HG02970 (cell line): ENCODE results near the gene MRGPRG.

Experiments
- ATAC-seq: cut with Tn5 transposase; IDR thresholded peaks from one replicate; pipeline ENCODE4 v1.9.1; 2021; ENCODE audit warnings: mild to moderate bottlenecking, moderate library complexity, moderate number of reproducible peaks; ENCODE audit not compliant: unreplicated experiment, low FRiP score

MRGPRG gene

DNA sequence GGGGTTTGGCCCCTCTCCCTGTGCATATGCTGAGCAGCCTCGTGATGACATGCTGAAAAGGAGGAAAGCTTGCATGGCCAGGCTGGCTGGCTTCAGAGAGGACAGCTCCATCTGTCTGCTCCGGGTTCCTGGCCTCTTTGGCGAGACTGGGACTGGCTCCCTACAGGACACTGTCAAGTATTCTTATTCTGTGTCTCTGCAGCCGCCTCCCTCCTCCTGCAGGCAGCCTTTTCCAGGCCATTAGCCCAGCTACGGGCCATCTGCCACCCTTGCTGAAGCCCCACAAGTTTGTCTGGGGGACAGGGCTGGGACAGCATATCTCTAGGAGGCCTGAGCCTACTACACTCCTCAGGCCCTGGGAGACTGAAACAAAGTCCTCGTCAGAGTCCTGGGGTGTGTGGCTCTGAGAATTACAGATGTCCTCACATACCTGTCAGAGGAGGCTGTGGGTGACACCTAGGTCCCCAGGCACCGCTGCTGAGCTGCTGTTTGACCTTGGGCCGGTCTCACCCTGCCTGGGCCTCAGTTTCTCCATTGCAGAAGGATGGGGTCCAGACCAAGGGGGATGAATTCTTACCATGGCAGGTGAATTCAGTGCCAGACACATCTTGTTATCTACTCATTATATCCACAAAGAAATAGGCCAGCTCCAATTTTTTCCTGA, 11.0 kb downstream of the MRGPRG start:
- ATAC-seq, result no peak

GRCh38 chr11:3206922-3207204, 11.8 kb downstream of the MRGPRG start:
- ATAC-seq, result no peak

GRCh38 chr11:3206156-3206921, 12.3 kb downstream of the MRGPRG start:
- ATAC-seq, result no peak

- ATAC-seq, result no peak
These were observed 13.1 kb downstream of the MRGPRG start for GRCh38 chr11:3205261-3206155.

DNA sequence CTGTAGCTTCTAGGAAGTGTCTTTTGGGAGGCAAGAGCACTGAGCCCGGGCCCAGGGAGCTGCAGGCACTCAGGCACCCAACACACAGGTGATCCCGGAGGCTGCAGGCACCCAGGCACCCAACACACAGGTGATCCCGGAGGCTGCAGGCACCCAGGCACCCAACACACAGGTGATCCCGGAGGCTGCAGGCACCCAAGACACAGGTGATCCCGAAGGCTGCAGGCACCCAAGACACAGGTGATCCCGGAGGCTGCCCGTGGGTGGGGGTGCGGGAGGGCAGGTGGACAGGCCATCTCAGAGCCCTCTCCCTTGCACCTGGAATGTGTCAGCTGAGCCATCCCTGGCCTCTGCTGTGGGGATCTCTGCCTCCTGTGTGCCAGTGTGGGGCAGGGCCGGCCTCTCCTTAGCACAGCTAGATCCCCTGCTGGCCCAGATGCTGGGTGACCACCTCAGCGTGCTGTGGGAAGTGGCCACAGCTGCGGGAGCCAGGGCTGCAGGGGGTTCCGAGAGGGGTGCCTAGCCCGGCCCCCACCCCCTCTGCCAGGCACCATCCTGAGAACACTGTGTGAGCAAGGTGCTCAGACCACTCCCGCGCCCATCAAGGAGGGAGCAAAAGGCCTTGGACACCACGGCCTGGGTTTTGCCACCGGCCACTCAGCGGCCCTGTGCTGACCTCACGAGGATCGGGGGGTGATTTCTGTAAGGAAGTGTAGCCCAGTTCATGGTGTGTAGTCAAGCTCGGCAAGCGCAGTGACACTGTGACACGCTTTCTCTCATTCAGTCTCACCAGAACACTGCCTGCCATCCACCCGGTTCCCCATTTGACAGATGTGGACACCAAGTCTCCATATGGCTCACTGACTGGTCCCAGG, 14.2 kb downstream of the MRGPRG start:
- no peak for ATAC-seq

DNA sequence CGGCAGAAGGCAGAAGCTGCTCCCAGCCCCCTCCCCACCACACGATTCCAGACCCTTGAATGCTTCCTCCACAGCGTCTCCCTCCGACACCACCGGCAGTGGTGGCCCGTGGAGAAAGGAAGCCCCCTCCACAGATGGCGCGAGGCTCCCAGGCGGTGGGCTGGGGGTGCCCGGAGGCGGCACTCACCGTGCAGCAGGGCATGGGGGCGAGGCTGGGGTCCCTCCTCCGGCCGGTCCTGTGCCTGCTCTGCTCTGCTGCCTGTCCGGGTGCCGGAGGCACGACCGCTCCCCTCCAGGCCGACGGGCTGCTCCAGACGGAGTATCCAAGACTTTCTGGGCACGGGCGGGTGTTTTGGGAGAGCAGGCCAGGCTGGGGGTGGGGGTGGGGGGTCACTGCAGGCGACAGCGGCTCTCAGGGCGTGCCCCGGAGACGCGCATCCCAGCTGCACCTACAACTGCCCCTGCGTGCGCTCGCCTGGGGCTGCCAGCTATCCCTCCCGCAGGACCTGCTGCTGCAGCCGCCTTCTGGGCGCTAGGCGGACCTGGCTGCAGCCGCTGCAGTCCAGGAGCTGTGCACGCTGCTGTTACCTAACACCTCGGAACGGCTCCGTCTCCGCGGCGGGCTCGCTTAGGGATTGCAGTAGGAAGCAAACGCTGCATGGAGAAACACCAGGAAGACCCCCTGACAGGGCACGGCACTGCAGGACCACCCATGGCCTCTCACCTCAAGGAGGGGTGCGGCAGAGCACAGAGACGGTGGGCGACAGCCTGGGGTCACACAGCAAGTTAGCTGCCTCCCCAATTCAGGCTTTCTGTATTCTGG, 15.2 kb downstream of the MRGPRG start:
- ATAC-seq, result no peak

- ATAC-seq, result no peak
These were observed 15.9 kb downstream of the MRGPRG start for GRCh38 chr11:3202759-3203158.

DNA sequence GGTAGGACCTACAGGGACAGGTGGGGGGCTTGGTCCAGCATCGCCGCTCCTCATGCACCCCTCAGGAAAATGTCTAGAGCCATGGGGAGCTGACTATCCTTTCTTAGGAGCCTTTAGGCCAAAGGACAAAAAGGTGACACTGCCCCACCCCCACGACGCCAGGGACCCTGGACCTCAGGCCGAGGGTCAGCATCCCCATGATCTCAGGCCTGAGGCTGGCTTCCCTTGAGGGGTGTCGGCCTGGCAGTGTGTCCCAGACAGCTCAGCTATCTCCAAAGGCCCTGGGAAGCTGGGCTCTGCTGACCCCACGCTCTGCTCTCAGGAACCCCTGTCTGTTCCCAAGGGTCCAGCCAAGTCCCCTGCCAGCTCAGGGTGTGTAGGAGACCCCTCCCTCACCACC, 16.3 kb downstream of the MRGPRG start:
- no peak for ATAC-seq

- no peak for ATAC-seq
These were observed 16.9 kb downstream of the MRGPRG start for GRCh38 chr11:3201677-3202181.

DNA sequence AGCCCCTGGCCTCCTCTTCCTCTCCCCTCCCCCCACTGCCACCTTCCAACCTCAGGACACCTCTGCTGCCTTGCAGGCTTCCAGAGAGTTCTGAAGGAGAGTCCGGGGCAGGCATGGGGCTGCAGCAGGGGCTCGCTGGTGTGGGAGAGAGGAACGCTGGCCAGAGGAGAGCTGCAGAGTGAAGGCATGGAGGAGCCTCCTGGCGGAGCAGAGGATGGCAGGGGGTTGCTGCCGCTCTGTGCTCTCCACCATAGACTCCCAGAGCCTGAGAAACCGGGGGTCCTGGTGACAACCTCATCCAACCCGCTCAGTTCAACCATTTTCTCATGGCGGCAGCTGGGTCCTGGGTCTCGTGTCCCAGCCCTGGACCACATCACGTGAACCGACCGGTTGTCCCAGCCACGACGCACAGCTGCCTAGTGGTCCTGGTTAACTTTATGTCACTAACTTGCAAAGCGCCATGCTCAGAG, 17.5 kb downstream of the MRGPRG start:
- no peak for ATAC-seq

GRCh38 chr11:3200388-3201111, 18.1 kb downstream of the MRGPRG start:
- ATAC-seq, result no peak

- ATAC-seq, result no peak
These were observed 18.9 kb downstream of the MRGPRG start for GRCh38 chr11:3199537-3200295.

DNA sequence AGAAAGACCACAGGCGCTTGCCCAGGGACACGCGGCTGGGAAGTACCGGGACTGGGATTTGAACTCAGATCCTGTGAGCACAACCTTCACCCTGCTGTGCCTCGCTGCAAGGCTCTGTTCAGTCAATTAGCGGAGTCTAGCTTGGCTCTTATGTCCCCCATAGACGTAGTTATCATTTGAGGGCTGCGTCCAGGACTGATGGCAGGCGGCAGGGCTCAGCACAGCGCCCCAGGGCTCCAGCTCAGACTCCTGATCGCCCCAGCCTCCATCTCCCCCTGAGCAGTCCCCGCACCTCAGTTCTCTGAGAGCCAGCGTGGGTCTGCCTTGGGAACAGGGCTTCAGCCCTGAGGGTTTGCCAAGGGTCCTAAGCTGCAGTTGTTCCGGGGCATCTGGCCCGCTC, 19.8 kb downstream of the MRGPRG start:
- no peak for ATAC-seq

GRCh38 chr11:3197878-3198528, 20.6 kb downstream of the MRGPRG start:
- no peak for ATAC-seq

DNA sequence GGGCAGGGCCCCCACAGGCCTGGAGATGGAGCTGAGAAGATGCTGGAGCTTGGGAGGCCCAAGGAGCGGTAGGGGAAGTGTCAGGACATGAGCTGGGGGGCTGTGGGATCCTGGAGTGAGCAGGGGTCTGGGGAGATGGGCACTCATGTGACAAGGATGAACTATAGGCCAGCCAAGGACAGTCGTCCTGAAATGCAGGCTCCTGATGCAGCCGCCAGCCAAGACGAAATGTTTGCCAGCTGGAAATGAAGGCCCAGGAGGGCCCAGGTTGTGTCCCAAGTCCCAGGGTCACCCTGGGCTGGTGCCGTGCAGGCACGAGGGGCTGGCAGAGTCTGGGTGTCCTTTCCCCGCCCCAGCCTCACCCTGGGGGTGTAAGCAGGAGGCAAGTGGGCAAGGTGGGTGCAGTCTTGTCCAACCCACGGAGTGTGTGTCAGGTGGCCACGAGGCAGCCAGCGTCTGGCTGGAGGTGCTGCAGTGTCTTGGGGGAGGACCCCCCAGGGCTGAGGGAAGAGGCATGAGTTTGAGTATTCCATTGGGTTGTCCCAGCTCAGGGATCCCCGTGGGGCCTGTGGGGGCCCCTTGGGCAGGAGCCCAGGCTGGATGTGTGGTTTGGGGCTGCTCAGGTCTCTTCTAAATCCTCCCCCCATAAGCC, 21.4 kb downstream of the MRGPRG start:
- ATAC-seq, result no peak

GRCh38 chr11:3196161-3197043, 22.2 kb downstream of the MRGPRG start:
- ATAC-seq, result no peak
